ENCODE measurements around the gene ZNF266. TPM values are rescaled to one million over a fixed set of nuclear protein-coding genes. Genes with fewer than 3 reads are reported as not detected.
A peak's percentile ranks its signal among the peaks of the same experiment; 100 is the strongest.

The ZNF266 gene
- total RNA-seq (2016; rRNA removed; fragmentation: Illumina TruSeq; extraction: Trizol) (12.8 and 19.8 TPM in 2 replicates), polyA plus RNA-seq (2011; rRNA removed) (20.8 TPM in 2 replicates), polyA minus RNA-seq (2011; rRNA and poly(A)+ RNA removed; ENCODE audit: low replicate concordance) (6.9 and 7.6 TPM in 2 replicates), Bru-seq, nascent RNA (percentile 74 among the genes with signal in this experiment), BruChase-seq, experiment 1, labeled RNA remaining after a 6-hour chase (percentile 83 among the genes with signal in this experiment), BruChase-seq, experiment 2, labeled RNA remaining after a 2-hour chase (percentile 84 among the genes with signal in this experiment)
- total RNA-seq (2016; cell fraction: cytosol; rRNA removed; fragmentation: Illumina TruSeq; extraction: Trizol; ENCODE audit: low read depth), result 3.4 and 3.9 TPM in 2 replicates
- 13.8 and 18.1 TPM in 2 replicates for total RNA-seq (2016; cell fraction: insoluble cytoplasmic fraction; rRNA removed; fragmentation: Illumina TruSeq; extraction: Trizol)
- total RNA-seq (2016; cell fraction: membrane; rRNA removed; fragmentation: Illumina TruSeq; extraction: Trizol), result 5.1 and 5.3 TPM in 2 replicates
- 32.1 and 33.5 TPM in 2 replicates for total RNA-seq (2016; cell fraction: nucleus; rRNA removed; fragmentation: Illumina TruSeq; extraction: Trizol)
- 4.2 and 5.2 TPM in 2 replicates for polyA plus RNA-seq (2011; cell fraction: cytosol; rRNA removed)
- polyA plus RNA-seq (2011; cell fraction: nucleus; rRNA removed), result 98.9 and 109 TPM in 2 replicates
- polyA plus RNA-seq (2012), result 20.2 and 21.8 TPM in 2 replicates
- polyA plus RNA-seq (2016; cell fraction: cytosol; fragmentation: Illumina TruSeq; extraction: Trizol; ENCODE audit: low read depth), result 0.60 and 0.79 TPM in 2 replicates
- 10.9 and 11.2 TPM in 2 replicates for polyA plus RNA-seq (2016; cell fraction: insoluble cytoplasmic fraction; fragmentation: Illumina TruSeq; extraction: Trizol; ENCODE audit: low read depth)
- polyA plus RNA-seq (2016; cell fraction: membrane; fragmentation: Illumina TruSeq; extraction: Trizol; ENCODE audit: low read depth), result 1.9 and 2.1 TPM in 2 replicates
- 110 and 114 TPM in 2 replicates for polyA plus RNA-seq (2016; cell fraction: nucleus; fragmentation: Illumina TruSeq; extraction: Trizol; ENCODE audit: insufficient read depth, low read depth)
- 3.4 and 4.1 TPM in 2 replicates for polyA minus RNA-seq (2011; cell fraction: cytosol; rRNA and poly(A)+ RNA removed)
- polyA minus RNA-seq (2011; cell fraction: nucleus; rRNA and poly(A)+ RNA removed), result 49.3 and 56.8 TPM in 2 replicates
- long read RNA-seq, experiment 1, result 0 reads
- long read RNA-seq, experiment 2, full-length matches to known transcripts, result 1 of 27 reads
- long read RNA-seq, experiment 2, partial matches to known transcripts, result 0 of 27 reads
- long read RNA-seq, experiment 2, other reads (novel, unspliced or antisense), result 26 of 27 reads

DNA sequence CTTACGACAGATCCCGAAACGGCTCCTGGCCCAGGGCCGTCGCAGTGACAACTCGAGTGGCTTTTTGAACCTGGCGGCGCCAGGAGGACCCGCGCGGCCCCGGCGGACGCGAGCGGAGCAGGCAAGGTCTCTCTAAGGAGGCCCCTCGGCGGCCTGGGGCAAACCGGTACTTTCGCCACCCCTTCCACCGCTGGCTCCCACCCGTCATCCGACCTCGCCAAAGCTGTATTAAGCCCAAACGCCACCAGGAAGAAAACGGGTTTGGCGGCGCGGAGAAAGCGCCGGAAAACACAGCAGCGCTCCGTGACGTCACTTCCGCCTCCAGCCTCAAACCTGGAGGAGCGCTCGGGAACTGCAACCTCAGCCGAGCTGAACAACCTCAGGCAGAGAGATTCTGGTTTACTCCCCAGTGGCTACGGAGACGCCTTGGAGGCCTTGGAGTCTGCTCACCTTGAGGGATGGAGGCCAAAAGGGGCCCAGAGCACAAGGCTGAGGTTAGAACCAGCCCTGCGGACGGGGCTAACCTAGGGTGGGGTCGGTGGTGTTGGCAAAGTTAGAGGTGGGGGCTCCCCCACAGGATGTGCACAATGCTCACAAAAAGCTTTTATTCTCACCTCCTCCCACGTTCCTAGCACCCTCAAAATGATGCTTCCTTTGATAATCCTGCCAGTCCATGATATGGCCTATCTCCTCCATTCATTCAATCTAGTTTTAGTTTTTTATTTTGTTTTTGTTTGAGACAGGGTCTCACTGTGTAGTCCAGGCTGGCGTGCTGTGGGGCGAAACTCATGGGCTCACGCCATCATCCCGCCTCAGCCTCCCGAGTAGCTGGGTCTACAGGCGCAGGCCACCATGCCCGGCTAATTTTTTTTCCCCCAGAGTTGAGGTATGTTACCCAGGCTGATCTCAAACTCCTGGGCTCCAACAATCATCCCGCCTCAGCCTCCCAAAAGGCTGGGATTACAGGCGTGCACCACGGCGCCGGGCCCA, at the start of gene ZNF266:
Gene ZNF266, minus strand, starts transcription at position 295 of the 990 bp plus-strand sequence. CDS start 15,484 bp downstream, outside the sequence.
- intact Hi-C loops (cut with micrococcal nuclease; ENCODE audit: unreplicated experiment), result loop anchor here (10.0 kb wide), 1 partner anchor 301 kb away; no protein-coding TSS in a partner anchor
- Histone ChIP-seq H4K20me1 (ENCODE audit: insufficient read depth, low read length) (no peaks in the 10 kb centered on the region), H2AFZ (ENCODE audit: low read length) (peak within 1 kb of the TSS; percentile 76), H3K79me2 (ENCODE audit: insufficient read depth, low read length) (peaks cover 17% of the 10 kb centered on the region), H3K36me3 (replicated peaks in 1 of 2; ENCODE audit: control insufficient read depth in 1 of 2, insufficient read depth in 2 of 2, low read length in 2 of 2) (peaks cover 8 to 17% of the 10 kb centered on the region in 2 experiments; a peak in 3 of 5 replicates), H3K4me3 (replicated peaks in 1 of 3; ENCODE audit: insufficient read depth in 1 of 3, low read depth in 2 of 3, low read length in 3 of 3) (peak within 1 kb of the TSS; percentile 87 to 97 (median 95)), H3K27me3 (ENCODE audit: control insufficient read depth in 1 of 2, insufficient read depth in 2 of 2, low read length in 2 of 2) (no peaks in the 10 kb centered on the region; a peak in 1 of 5 replicates), H3K9me3 (ENCODE audit: low read length) (no peaks in the 10 kb centered on the region), H3K4me1 (ENCODE audit: insufficient read depth, low read length) (peaks cover 21% of the 10 kb centered on the region), H3K27ac (ENCODE audit: extremely low read length, insufficient read depth, low read length) (peak within 1 kb of the TSS; percentile 88), H3K4me2 (ENCODE audit: low read depth, low read length) (peak within 1 kb of the TSS; percentile 81), H3K9ac (ENCODE audit: insufficient read depth, low read depth, low read length) (peak within 1 kb of the TSS; percentile 93)
- 27% methylated on average over 26 of the region's 56 CpGs for WGBS (ENCODE audit: low lambda C conversion rate)
- ATAC-seq (peak; percentile 95), DNase-seq (ENCODE audit: low spot score) (peak; percentile 85), FAIRE-seq (peak; percentile 69)
- ChIA-PET POLR2A (interaction anchor here (0.6 to 1.5 kb wide), 6 partner anchors 10 to 348 kb away, joined by 3 to 8 read pairs (median 4); partner anchors contain the start of gene ZNF559), CTCF (ENCODE audit: low intra/inter-chr PET ratio, low total read pairs) (no interaction called here)
- in situ Hi-C loops (cut with HindIII; ENCODE audit: extremely low pct_ligation_motif_present, low pct_unique_long_range_greater_than_20kb), result no loop called here
- BruUV-seq (replicated peaks), result TSS peak; percentile 75
- no peak for TF ChIP-seq ZNF282 (IDR thresholded peaks at IDR 0.05; ENCODE audit: partially characterized antibody)
- TF ChIP-seq DRAP1 (CRISPR knock-in tag; IDR thresholded peaks at IDR 0.05), result peak; percentile 52; the same call in 1 of the 2 replicates
- TF ChIP-seq, protein P1, sequence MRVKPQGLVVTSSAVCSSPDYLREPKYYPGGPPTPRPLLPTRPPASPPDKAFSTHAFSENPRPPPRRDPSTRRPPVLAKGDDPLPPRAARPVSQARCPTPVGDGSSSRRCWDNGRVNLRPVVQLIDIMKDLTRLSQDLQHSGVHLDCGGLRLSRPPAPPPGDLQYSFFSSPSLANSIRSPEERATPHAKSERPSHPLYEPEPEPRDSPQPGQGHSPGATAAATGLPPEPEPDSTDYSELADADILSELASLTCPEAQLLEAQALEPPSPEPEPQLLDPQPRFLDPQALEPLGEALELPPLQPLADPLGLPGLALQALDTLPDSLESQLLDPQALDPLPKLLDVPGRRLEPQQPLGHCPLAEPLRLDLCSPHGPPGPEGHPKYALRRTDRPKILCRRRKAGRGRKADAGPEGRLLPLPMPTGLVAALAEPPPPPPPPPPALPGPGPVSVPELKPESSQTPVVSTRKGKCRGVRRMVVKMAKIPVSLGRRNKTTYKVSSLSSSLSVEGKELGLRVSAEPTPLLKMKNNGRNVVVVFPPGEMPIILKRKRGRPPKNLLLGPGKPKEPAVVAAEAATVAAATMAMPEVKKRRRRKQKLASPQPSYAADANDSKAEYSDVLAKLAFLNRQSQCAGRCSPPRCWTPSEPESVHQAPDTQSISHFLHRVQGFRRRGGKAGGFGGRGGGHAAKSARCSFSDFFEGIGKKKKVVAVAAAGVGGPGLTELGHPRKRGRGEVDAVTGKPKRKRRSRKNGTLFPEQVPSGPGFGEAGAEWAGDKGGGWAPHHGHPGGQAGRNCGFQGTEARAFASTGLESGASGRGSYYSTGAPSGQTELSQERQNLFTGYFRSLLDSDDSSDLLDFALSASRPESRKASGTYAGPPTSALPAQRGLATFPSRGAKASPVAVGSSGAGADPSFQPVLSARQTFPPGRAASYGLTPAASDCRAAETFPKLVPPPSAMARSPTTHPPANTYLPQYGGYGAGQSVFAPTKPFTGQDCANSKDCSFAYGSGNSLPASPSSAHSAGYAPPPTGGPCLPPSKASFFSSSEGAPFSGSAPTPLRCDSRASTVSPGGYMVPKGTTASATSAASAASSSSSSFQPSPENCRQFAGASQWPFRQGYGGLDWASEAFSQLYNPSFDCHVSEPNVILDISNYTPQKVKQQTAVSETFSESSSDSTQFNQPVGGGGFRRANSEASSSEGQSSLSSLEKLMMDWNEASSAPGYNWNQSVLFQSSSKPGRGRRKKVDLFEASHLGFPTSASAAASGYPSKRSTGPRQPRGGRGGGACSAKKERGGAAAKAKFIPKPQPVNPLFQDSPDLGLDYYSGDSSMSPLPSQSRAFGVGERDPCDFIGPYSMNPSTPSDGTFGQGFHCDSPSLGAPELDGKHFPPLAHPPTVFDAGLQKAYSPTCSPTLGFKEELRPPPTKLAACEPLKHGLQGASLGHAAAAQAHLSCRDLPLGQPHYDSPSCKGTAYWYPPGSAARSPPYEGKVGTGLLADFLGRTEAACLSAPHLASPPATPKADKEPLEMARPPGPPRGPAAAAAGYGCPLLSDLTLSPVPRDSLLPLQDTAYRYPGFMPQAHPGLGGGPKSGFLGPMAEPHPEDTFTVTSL (CRISPR knock-in tag; IDR thresholded peaks at IDR 0.05; ENCODE audit: borderline replicate concordance), result no peak
- TF ChIP-seq TGIF2 (CRISPR knock-in tag; IDR thresholded peaks at IDR 0.05), result peak; percentile 72
- TF ChIP-seq MEF2D (CRISPR knock-in tag; IDR thresholded peaks at IDR 0.05), result peak; percentile 55; the same call in 1 of the 2 replicates
- TF ChIP-seq BRD4 (CRISPR knock-in tag; IDR thresholded peaks at IDR 0.05), result no peak; the same call in 1 of the 2 replicates
- no peak for TF ChIP-seq HMG20A (CRISPR knock-in tag; IDR thresholded peaks at IDR 0.05; ENCODE audit: borderline replicate concordance)
- no peak for TF ChIP-seq ZNF143 (CRISPR knock-in tag; IDR thresholded peaks at IDR 0.05)
- TF ChIP-seq NR2F6 (IDR thresholded peaks at IDR 0.05), result no peak
- TF ChIP-seq NR2F6 (CRISPR knock-in tag; IDR thresholded peaks at IDR 0.05), result 0 out of 2 replicates have a peak, but pooled peaks have one; percentile 17
- TF ChIP-seq GABPB1 (CRISPR knock-in tag; IDR thresholded peaks at IDR 0.05), result peak; percentile 98
- 0 out of 2 replicates have a peak, but pooled peaks have one; percentile 54 for TF ChIP-seq ZNF709 (CRISPR knock-in tag; IDR thresholded peaks at IDR 0.05)
